HK-2 (cell line): ENCODE results near the gene ADAT1.
A peak's percentile ranks its signal among the peaks of the same experiment; 100 is the strongest.

Experiments used
- DNase-seq: peaks from one replicate; pipeline ENCODE4 v3.0.0-alpha.2; 2018; ENCODE audit not compliant: unreplicated experiment

The ADAT1 gene

DNA sequence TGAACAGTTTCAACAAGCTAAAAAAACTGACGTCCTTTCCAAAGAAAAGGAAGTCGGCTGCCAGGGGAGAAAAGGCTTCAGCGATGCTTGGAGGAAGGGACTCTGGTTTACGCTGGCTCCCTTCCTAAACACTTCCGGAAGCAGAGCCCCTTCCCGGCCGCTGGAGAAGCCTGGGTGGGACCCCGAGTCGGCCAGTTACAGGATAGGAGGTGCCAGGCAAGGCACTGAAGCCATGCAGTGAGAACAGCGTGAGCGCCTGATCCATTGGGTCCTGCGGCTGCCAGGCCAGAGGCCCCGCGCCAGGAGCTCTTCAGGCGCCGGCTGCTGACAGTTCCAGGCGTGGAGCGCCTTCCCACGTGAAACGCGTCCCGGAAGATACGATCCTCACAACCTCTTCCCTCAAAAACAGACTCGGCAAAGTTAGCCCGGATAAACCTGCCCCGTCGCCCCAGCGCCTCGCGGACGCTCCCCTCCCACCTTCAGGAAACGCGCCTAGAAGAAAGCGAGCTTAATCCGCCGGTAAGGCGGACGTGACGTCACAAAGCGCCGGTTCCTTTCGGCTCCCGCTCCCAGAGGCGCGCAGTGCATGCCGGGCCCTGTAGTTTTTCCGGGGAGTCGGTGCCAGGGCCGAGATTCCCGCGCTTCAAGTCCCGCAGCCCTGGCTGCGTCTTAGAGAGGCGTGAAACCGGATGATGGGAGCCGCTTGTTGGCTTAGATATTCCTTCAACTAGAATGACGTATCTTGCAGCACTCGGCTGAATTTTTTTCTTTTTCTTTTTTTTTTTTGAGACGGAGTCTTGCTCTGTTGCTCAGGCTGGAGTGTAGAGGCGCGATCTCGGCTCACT, at the start of gene ADAT1:
TSS of gene ADAT1 (minus strand) at position 521 of the 845 bp plus-strand sequence. CDS start 2,482 bp downstream, outside the sequence.
- peak; percentile 96 for DNase-seq

DNA sequence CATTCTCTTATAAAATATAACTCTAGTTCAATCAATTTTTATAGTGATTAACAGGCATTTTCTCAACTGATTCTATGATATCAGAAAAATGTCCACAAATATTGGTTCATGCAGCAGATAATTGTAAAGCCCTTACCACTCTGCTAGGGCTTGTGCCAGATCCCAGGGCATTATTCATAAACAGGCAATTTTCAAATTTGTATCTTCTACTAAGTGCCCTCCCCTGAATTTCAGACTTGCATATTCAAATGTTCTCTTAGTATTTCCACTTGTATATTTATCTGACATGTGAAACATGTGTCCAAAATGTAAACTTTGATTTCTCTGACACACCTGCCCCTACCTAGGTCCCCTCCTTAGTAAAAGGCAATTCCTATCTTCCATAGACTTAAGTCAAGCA, 44.4 kb upstream of the ADAT1 start:
- DNase-seq = no peak

GRCh38 chr16:75660726-75661302, 37.7 kb upstream of the ADAT1 start:
- DNase-seq = no peak

DNA sequence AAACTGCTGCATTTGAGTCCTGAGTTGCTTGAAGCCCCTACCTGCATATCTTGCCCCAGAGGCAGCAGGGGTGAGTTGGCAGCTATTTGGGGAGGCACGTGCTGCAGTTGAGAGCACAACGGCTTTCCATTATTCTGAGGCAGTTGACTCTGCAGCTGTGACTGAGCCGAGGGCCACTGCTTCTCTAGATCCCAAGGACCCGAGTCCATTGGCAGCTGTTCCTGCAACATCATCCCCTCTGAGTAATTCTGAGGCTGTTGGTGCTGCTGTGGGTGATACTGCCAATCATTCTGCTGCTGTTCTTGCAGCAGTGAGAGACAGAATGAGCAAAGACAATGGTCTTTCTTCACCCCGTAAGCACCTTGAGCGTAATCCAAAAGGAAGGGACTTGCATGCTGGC, 37.2 kb upstream of the ADAT1 start:
- no peak for DNase-seq

DNA sequence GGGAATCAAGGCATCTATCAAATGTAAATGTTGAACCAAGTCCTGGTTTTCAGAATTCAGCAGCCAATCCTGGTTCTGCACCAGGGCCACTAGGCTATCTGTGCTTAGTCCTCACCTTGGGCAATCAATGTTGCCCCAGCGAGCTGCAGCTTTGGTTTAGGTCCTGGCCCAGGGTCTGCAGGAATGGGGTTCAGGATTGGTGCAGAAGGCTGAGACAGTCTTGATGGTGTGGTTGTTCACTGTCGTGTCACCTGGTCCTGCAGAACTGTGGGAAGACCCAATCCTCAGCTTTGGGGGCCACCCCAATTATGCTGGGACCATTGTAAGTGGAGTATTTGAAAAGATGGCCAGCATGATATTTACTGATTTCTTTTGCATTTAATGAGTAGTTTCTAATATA, 35.1 kb upstream of the ADAT1 start:
- no peak for DNase-seq

DNA sequence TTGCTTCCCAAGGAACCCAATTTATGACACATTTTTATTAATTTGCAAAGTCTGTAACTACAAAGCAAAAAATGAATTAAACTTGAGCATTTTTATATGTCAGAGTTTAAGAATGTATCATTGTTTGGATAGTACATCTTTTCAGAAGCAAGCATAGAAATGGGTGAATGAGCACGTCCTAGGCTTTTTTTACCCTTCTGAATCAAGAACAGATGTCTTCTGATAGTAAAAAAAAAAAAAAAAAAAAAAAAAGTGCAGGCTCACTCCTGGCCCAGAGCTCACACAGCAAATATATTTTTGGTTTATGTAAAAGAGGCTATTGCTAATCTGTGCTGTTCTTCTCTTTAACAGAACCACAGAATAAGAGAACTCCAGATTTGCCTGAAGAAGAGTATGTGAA, 30.8 kb upstream of the ADAT1 start:
- no peak for DNase-seq

- DNase-seq = peak; percentile 67
These were observed 25.4 kb upstream of the ADAT1 start for GRCh38 chr16:75648265-75649076.

DNA sequence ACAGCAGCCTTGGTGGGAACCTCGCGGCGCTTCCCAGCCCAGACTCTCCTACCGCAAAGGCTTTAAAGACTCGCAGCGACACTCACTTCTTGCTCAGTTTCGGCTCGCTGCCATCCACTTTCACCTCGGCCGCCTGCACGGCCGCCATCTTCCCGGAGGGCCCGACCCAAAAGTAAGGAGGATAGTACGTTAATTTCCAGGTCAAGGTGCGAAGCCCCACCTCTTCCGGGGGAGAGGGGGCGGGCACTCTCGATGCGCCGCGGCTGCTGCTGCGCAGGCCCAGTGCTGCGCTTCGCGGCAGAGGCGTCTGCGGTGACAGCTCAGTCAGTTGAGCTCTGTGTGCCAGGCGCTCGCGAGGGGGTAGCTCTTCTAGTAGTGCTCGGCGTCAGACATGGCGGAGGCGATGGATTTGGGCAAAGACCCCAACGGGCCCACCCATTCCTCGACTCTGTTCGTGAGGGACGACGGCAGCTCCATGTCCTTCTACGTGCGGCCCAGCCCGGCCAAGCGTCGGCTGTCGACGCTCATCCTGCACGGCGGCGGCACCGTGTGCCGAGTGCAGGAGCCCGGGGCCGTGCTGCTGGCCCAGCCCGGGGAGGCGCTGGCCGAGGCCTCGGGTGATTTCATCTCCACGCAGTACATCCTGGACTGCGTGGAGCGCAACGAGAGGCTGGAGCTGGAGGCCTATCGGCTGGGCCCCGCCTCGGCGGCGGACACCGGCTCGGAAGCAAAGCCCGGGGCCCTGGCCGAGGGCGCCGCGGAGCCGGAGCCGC, 24.6 kb upstream of the ADAT1 start, which contains the start of the genes KARS1 and TERF2IP:
TSS of gene KARS1 (minus strand) at position 174 of the 773 bp plus-strand sequence. CDS start at position 148, 26 bp downstream.
TSS of gene TERF2IP (plus strand) at position 282 of the 773 bp plus-strand sequence. CDS start at position 392, 110 bp downstream.
- peak; percentile 90 for DNase-seq

- no peak for DNase-seq
These were observed 24.0 kb upstream of the ADAT1 start for GRCh38 chr16:75647112-75647491.

GRCh38 chr16:75644240-75645012, 21.3 kb upstream of the ADAT1 start:
- DNase-seq = no peak

GRCh38 chr16:75640598-75640997, 17.5 kb upstream of the ADAT1 start:
- DNase-seq = no peak

DNA sequence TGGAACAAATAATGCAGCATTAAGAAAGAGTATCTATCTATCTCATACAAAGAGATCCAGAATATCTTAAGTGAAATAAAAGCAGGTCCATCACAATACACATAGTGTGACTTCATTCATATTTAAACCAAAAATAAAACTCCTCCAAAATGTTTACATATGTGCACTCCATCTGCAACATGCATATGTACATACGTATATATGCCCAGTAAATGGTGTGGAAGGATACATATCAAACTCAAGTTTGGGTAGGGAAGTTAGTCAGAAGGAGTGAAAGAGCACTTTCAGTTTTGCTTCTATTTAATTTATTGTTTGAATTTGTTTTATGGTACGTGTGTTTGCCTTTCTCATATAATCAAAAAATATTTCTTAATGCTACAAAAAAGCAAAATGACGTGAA, 12.0 kb upstream of the ADAT1 start:
- no peak for DNase-seq

DNA sequence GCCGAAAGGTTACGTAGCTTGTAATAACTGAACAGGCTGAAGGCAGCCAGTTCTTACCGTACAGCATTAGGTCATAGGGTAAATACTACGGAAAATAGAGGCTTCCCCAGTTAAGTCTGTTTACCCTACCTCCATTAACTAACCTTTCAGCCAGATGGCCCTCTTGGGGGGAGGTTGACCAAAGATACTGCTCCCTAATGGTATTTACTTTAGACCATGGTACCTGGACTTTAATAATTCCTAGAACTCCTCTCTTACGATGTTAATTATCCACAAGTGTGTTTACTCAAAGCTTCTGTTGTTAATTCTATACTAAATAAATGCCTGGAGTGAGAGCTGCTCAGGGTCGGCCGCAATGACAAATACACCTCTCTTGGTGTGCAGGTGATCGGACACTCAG, 9.8 kb upstream of the ADAT1 start:
- no peak for DNase-seq

DNA sequence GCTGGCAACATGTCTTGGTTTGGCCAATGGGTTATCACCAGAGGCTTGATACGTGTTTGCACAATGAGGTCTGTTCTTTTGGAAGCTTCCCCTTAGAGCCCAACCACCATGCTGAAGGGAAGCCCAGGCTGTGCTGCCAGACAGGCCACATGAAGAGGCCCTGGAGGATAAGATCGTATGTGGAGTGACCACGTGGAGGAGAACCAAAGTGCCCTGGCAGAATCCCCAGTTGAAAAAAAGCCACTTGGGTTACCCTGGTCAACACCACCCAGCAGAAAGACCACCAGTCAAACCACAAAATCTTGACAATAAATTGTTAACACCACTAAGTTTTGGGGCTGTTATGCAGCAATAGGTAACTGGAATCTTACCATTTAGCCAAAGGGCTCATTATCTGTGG, 7.0 kb upstream of the ADAT1 start:
- no peak for DNase-seq

DNA sequence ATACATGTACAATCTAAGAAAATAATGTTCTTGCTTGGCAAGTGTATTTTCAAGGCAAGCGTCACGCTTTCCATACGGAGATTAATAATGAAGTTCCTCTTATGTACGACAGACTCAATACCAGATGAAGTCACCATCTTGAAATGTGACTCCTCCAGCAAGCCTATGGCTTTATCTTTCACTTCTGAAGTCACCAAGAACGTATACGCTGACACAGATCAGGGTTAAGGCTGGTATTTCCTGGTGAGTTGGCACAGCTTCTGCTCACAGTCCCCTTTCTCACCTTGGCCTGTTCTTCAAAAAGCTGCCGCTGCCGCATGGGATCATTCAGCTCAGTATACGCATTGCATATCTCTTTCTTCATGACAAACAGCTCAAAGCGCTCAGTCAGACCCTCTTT, 6.1 kb upstream of the ADAT1 start:
- no peak for DNase-seq

GRCh38 chr16:75628351-75628750, 5.3 kb upstream of the ADAT1 start:
- DNase-seq = no peak

GRCh38 chr16:75627851-75628250, 4.8 kb upstream of the ADAT1 start:
- no peak for DNase-seq

DNA sequence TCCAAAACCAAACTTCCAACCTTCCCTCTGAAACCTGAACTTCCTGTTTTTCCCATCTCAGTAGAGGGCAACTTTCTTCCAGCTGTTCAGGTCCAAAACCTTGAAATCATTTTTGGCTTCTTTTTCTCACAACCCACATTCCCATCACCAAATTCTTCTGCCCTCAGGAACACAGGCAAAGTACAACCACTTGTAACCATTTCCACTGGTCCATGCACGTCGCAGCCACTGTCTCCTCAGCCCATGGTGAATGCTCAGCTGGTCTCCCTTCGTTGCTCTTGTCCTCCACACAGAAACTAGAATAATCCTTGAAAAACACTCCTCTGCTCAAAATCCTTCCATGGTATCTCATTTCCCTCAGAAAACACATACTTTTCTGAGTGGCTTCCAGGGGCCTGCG, 3.7 kb upstream of the ADAT1 start:
- no peak for DNase-seq

GRCh38 chr16:75624921-75625334, 1.8 kb upstream of the ADAT1 start:
- no peak for DNase-seq

- DNase-seq = no peak
These were observed 2.0 kb downstream of the ADAT1 start for GRCh38 chr16:75621170-75621477.
